HepG2 (cell line): ENCODE measurements around the gene SECISBP2L. TPM values are rescaled to one million over a fixed set of nuclear protein-coding genes. Genes with fewer than 3 reads are reported as not detected.

ENCODE experiments used
- AGO2 ChIP-seq: fragments of 200-400 bp; formaldehyde crosslinking; optimal IDR thresholded peaks from 2 replicates; pipeline ENCODE3; 2017; ENCODE audit warnings: mild to moderate bottlenecking, low read depth, low read length, moderate library complexity
- ARID5B ChIP-seq: IDR thresholded peaks from 2 replicates; pipeline ENCODE4 v1.4.0; 2020; ENCODE audit warnings: mild to moderate bottlenecking, missing genetic modification reagents
- ASH2L ChIP-seq: fragments of 300-600, 200-600 bp; sonication (generic); IDR thresholded peaks from 2 replicates; pipeline ENCODE4 v1.7.0; 2017; ENCODE audit warnings: low read depth, mild to moderate bottlenecking, moderate library complexity, mixed read lengths, low read length; ENCODE audit not compliant: insufficient read length
- GABPA ChIP-seq, 2 experiments: IDR thresholded peaks; 2 replicates each; pipeline ENCODE4 v1.6.1; 2011 to 2016; ENCODE audit warnings: low read depth in 2 of 2, low read length in 1 of 2, missing biosample characterization in 1 of 2, missing genetic modification characterization in 1 of 2
- GATAD2A ChIP-seq: IDR thresholded peaks from 2 replicates; pipeline ENCODE4 v1.6.1; 2016
- HCFC1 ChIP-seq: fragments of 150-350 bp; IDR thresholded peaks from 2 replicates; pipeline ENCODE4 v1.6.1; 2014; ENCODE audit warnings: low read depth, low read length
- HIVEP1 ChIP-seq: sonication (generic); formaldehyde crosslinking; IDR thresholded peaks from 2 replicates; pipeline ENCODE4 v1.4.0; 2020; ENCODE audit warnings: mild to moderate bottlenecking, missing genetic modification reagents
- NFE2L1 ChIP-seq: sonication (generic); formaldehyde crosslinking; IDR thresholded peaks from 2 replicates; pipeline ENCODE4 v1.4.0; 2020; ENCODE audit warnings: missing genetic modification reagents, mild to moderate bottlenecking, borderline replicate concordance
- NPAS2 ChIP-seq: sonication (generic); formaldehyde crosslinking; IDR thresholded peaks from 2 replicates; pipeline ENCODE4 v1.8.0; 2022; ENCODE audit warnings: mild to moderate bottlenecking, missing genetic modification reagents, borderline replicate concordance
- PAF1 ChIP-seq: IDR thresholded peaks from 2 replicates; pipeline ENCODE4 v1.6.1; 2016; ENCODE audit warnings: missing genetic modification reagents, missing compliant biosample characterization
- SMAD1 ChIP-seq: sonication (generic); formaldehyde crosslinking; IDR thresholded peaks from 2 replicates; pipeline ENCODE4 v1.4.0; 2020; ENCODE audit warnings: missing genetic modification reagents, low read depth, mild to moderate bottlenecking, borderline replicate concordance
- SRY ChIP-seq: sonication (generic); formaldehyde crosslinking; IDR thresholded peaks from 2 replicates; pipeline ENCODE4 v1.8.0; 2022; ENCODE audit warnings: mild to moderate bottlenecking, missing genetic modification reagents
- TEAD2 ChIP-seq: sonication (generic); formaldehyde crosslinking; IDR thresholded peaks from 2 replicates; pipeline ENCODE4 v1.9.0; 2021; ENCODE audit warnings: missing genetic modification reagents
- ZFP1 ChIP-seq: IDR thresholded peaks from 2 replicates; pipeline ENCODE4 v1.6.1; 2016
- ZMAT5 ChIP-seq: sonication (generic); formaldehyde crosslinking; IDR thresholded peaks from 2 replicates; pipeline ENCODE4 v1.5.0; 2020; ENCODE audit warnings: mild to moderate bottlenecking, low read depth, missing genetic modification reagents, borderline replicate concordance
- ZNF18 ChIP-seq: sonication (generic); formaldehyde crosslinking; IDR thresholded peaks from 2 replicates; pipeline ENCODE4 v1.8.0; 2022; ENCODE audit warnings: mild to moderate bottlenecking, missing genetic modification reagents; ENCODE audit not compliant: insufficient replicate concordance
- ZNF367 ChIP-seq: sonication (generic); formaldehyde crosslinking; IDR thresholded peaks from 2 replicates; pipeline ENCODE4 v1.4.0; 2020; ENCODE audit warnings: missing genetic modification reagents, borderline replicate concordance
- ZSCAN9 ChIP-seq: IDR thresholded peaks from 2 replicates; pipeline ENCODE4 v1.6.1; 2016; ENCODE audit warnings: borderline replicate concordance
- polyA plus RNA-seq, 8 experiments: library from polyadenylated mRNA; depleted of rRNA in 3 of 8; stranded (reverse) in 7 of 8; unstranded in 1 of 8; fragments of >200 nt; fragmentation: Illumina TruSeq in 4 of 8; extraction: Trizol in 4 of 8; gene quantifications; 2 replicates each; pipeline versions ENCODE4 v1.2.1 to v1.2.3, GENCODE V29; 2011 to 2016; ENCODE audit warnings: low read depth in 4 of 8, missing spikeins in 1 of 8, mixed read lengths in 1 of 8; ENCODE audit not compliant: insufficient read depth in 1 of 8
- total RNA-seq, 5 experiments: library from RNA; depleted of rRNA; stranded (reverse); fragments of >200 nt; fragmentation: Illumina TruSeq; extraction: Trizol; gene quantifications; 2 replicates each; pipeline ENCODE4 v1.2.3, GENCODE V29; 2016; ENCODE audit warnings: low read depth in 1 of 5
- TF ChIP-seq, protein P1 (sequence below), 2 experiments: IDR thresholded peaks; 2 replicates each; pipeline ENCODE4 v1.6.1; 2011 to 2012; ENCODE audit warnings: low read length in 2 of 2, borderline replicate concordance in 1 of 2, low read depth in 1 of 2, mild to moderate bottlenecking in 1 of 2, moderate library complexity in 1 of 2

SECISBP2L gene
- total and polyA plus RNA-seq, 2 of the 13 experiments (the other 11 are each of a cell fraction or from before 2014, with no cell fraction given), result 13.9 to 15.6 TPM

- no peak for TF ChIP-seq ZMAT5 (CRISPR knock-in tag)
- TF ChIP-seq GABPA (IDR thresholded peaks at IDR 0.05; ENCODE audit: low read depth, low read length), result peak; percentile 19; the same call in 1 of the 2 replicates
- TF ChIP-seq GABPA (CRISPR knock-in tag; IDR thresholded peaks at IDR 0.05; ENCODE audit: low read depth), result peak; percentile 83
- peak; percentile 89 for TF ChIP-seq HIVEP1
- TF ChIP-seq ZNF367 (CRISPR knock-in tag), result peak; percentile 77; the same call in 1 of the 2 replicates
- TF ChIP-seq SRY, result 0 out of 2 replicates have a peak, but pooled peaks have one; percentile 54
- TF ChIP-seq HCFC1, result peak; percentile 71
- TF ChIP-seq SMAD1, result peak; percentile 83; the same call in 1 of the 2 replicates
- TF ChIP-seq AGO2, result peak; percentile 55
- TF ChIP-seq ZSCAN9 (CRISPR knock-in tag), result peak; percentile 88
- TF ChIP-seq GATAD2A (CRISPR knock-in tag), result peak; percentile 90
- TF ChIP-seq ARID5B, result peak; percentile 90
- no peak for TF ChIP-seq TEAD2
- no peak for TF ChIP-seq NPAS2
- TF ChIP-seq NFE2L1 (CRISPR knock-in tag), result no peak
- TF ChIP-seq, protein P1, sequence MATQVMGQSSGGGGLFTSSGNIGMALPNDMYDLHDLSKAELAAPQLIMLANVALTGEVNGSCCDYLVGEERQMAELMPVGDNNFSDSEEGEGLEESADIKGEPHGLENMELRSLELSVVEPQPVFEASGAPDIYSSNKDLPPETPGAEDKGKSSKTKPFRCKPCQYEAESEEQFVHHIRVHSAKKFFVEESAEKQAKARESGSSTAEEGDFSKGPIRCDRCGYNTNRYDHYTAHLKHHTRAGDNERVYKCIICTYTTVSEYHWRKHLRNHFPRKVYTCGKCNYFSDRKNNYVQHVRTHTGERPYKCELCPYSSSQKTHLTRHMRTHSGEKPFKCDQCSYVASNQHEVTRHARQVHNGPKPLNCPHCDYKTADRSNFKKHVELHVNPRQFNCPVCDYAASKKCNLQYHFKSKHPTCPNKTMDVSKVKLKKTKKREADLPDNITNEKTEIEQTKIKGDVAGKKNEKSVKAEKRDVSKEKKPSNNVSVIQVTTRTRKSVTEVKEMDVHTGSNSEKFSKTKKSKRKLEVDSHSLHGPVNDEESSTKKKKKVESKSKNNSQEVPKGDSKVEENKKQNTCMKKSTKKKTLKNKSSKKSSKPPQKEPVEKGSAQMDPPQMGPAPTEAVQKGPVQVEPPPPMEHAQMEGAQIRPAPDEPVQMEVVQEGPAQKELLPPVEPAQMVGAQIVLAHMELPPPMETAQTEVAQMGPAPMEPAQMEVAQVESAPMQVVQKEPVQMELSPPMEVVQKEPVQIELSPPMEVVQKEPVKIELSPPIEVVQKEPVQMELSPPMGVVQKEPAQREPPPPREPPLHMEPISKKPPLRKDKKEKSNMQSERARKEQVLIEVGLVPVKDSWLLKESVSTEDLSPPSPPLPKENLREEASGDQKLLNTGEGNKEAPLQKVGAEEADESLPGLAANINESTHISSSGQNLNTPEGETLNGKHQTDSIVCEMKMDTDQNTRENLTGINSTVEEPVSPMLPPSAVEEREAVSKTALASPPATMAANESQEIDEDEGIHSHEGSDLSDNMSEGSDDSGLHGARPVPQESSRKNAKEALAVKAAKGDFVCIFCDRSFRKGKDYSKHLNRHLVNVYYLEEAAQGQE (IDR thresholded peaks at IDR 0.05; ENCODE audit: borderline replicate concordance in 1 of 2, low read depth in 1 of 2, low read length in 2 of 2), result peak in 1 of 2 experiments; percentile 61; a peak in 1 of 4 replicates
- no peak for TF ChIP-seq ZNF18
- TF ChIP-seq PAF1 (CRISPR knock-in tag), result no peak
- 0 out of 2 replicates have a peak, but pooled peaks have one; percentile 72 for TF ChIP-seq ZFP1 (CRISPR knock-in tag)
- peak; percentile 97 for TF ChIP-seq ASH2L
Observed at GRCh38 chr15:49046220-49047102, at the start of gene SECISBP2L (continued).
